GM12878 (cell line): ENCODE data around the gene PPP6R2. TPM values are rescaled to one million over a fixed set of nuclear protein-coding genes. Genes with fewer than 3 reads are reported as not detected.

Source experiments
- ATAC-seq: fragments of 200-7000 bp; cut with Tn5 transposase; 3 replicates; pipeline ENCODE4 v1.9.1; 2020; ENCODE audit warnings: mild to moderate bottlenecking, moderate library complexity
- BruUV-seq: library from RNA; stranded (reverse); fragments of 400-500 nt; replicated peaks from 2 replicates; lab custom pipeline; 2021; lab: Mats Ljungman, UMichigan
- CTCF ChIA-PET: fragments of 300-600 bp; sonication (Branson Sonifier 250); formaldehyde crosslinking; extraction: SDS; loops from one replicate; lab custom pipeline; 2021; ENCODE audit warnings: inconsistent platforms; lab: Yijun Ruan, JAX
- POLR2A ChIA-PET: fragments of 350-600 bp; formaldehyde crosslinking; extraction: SDS; loops from one replicate; lab custom pipeline; 2021; ENCODE audit warnings: inconsistent platforms; lab: Charles Lee
- RAD21 ChIA-PET: fragments of 300-600 bp; sonication (Branson Sonifier 250); formaldehyde crosslinking; loops from one replicate; lab custom pipeline; 2023; ENCODE audit warnings: antibody characterized with exemption; ENCODE audit not compliant: unreplicated experiment; lab: Charles Lee
- SMC1A ChIA-PET: fragments of 300-600 bp; sonication (Branson Sonifier 250); formaldehyde crosslinking; loops from one replicate; lab custom pipeline; 2023; ENCODE audit not compliant: unreplicated experiment, uncharacterized antibody; lab: Charles Lee
- DNase-seq: peaks from one replicate; pipeline ENCODE4 v3.0.0-alpha.2; 2011; ENCODE audit warnings: low read depth, low spot score
- FAIRE-seq: peaks from 3 replicates; lab custom pipeline; 2011; peaks lifted over from hg19 to GRCh38; lab: Jason Lieb, UNC
- H2AFZ ChIP-seq: 2 replicates; pipeline ENCODE4 v1.6.0; 2011; ENCODE audit warnings: low read depth, low read length, control low read depth; ENCODE audit not compliant: control insufficient read depth
- H3K27ac ChIP-seq: 2 replicates; pipeline ENCODE4 v1.5.1; 2011; ENCODE audit warnings: control low read depth; ENCODE audit not compliant: control insufficient read depth, insufficient read depth
- H3K27me3 ChIP-seq, 2 experiments: replicated peaks in 1 of 2; 2 replicates each; pipeline versions ENCODE4 v1.6.0 to v1.6.1; 2011; ENCODE audit warnings: low read length in 1 of 2; ENCODE audit not compliant: control insufficient read depth in 2 of 2, insufficient read depth in 2 of 2
- H3K36me3 ChIP-seq, 2 experiments: 2 replicates each; pipeline ENCODE4 v1.5.1; 2011; ENCODE audit warnings: low read length in 1 of 2; ENCODE audit not compliant: control insufficient read depth in 2 of 2, insufficient read depth in 2 of 2
- H3K4me1 ChIP-seq: 2 replicates; pipeline ENCODE4 v1.6.1; 2011; ENCODE audit warnings: mild to moderate bottlenecking, low read length, moderate library complexity, mixed read lengths; ENCODE audit not compliant: control insufficient read depth, insufficient read depth
- H3K4me2 ChIP-seq: 2 replicates; pipeline ENCODE4 v1.6.0; 2011; ENCODE audit warnings: control low read depth; ENCODE audit not compliant: control insufficient read depth, insufficient read depth
- H3K4me3 ChIP-seq: fragments of 200-600 bp; sonication (generic); 2 replicates; pipeline ENCODE4 v1.5.1; 2016
- H3K79me2 ChIP-seq: 2 replicates; pipeline ENCODE4 v1.6.0; 2011; ENCODE audit warnings: low read length; ENCODE audit not compliant: control insufficient read depth, insufficient read depth
- H3K9ac ChIP-seq: 2 replicates; pipeline ENCODE4 v1.8.0; 2011; ENCODE audit warnings: low read length, control low read depth, mixed read lengths; ENCODE audit not compliant: control insufficient read depth, insufficient read depth
- H3K9me3 ChIP-seq: replicated peaks from 3 replicates; pipeline ENCODE4 v1.5.1; 2011; ENCODE audit warnings: mild to moderate bottlenecking, low read length; ENCODE audit not compliant: control insufficient read depth, insufficient read depth
- H4K20me1 ChIP-seq: 2 replicates; pipeline ENCODE4 v1.6.0; 2011; ENCODE audit not compliant: control insufficient read depth, insufficient read depth
- GATAD2B ChIP-seq: fragments of 450-650 bp; conservative IDR thresholded peaks from 2 replicates; pipeline ENCODE4 v1.6.1; 2017; ENCODE audit warnings: low read depth, mild to moderate bottlenecking, moderate library complexity
- MTA2 ChIP-seq: fragments of 450-650 bp; IDR thresholded peaks from 2 replicates; pipeline ENCODE4 v1.6.1; 2016; ENCODE audit warnings: low read depth, mild to moderate bottlenecking, moderate library complexity
- NFIC ChIP-seq: IDR thresholded peaks from 2 replicates; pipeline ENCODE4 v1.6.1; 2012; ENCODE audit warnings: low read depth, mild to moderate bottlenecking, inconsistent platforms, low read length, moderate library complexity
- POU2F2 ChIP-seq: IDR thresholded peaks from 3 replicates; pipeline ENCODE4 v1.6.1; 2011; ENCODE audit warnings: low read depth, mild to moderate bottlenecking, low read length, borderline replicate concordance
- SP1 ChIP-seq: IDR thresholded peaks from one replicate; pipeline ENCODE4 v1.6.1; 2011; ENCODE audit warnings: low read depth, low read length
- SREBF1 ChIP-seq: IDR thresholded peaks from 2 replicates; pipeline ENCODE4 v1.6.1; 2012; ENCODE audit warnings: mild to moderate bottlenecking, low read length
- YY1 ChIP-seq: IDR thresholded peaks from 2 replicates; pipeline ENCODE4 v1.6.1; 2011; ENCODE audit warnings: low read depth, mild to moderate bottlenecking, low read length
- ZNF274 ChIP-seq: IDR thresholded peaks from one replicate; pipeline ENCODE4 v1.8.0; 2011; ENCODE audit not compliant: insufficient read length, insufficient read depth
- ZNF384 ChIP-seq: IDR thresholded peaks from 2 replicates; pipeline ENCODE4 v1.6.1; 2012; ENCODE audit warnings: low read depth, mild to moderate bottlenecking, low read length, improper control_type of control experiment, borderline replicate concordance
- WGBS: methylation state at CpG from one replicate; pipeline ENCODE4 v1.1.6; 2016; ENCODE audit warnings: low lambda C conversion rate; ENCODE audit not compliant: insufficient replicate concordance, insufficient coverage; ENCODE audit errors: missing lambda C conversion rate; 5-methylcytosine and 5-hydroxymethylcytosine counted together
- in situ Hi-C: fragments of 300-500 bp; cut with MboI; formaldehyde crosslinking; loops from 9 replicates; pipeline ENCODE4 v1.14.3; 2018; ENCODE audit warnings: mixed read lengths
- intact Hi-C: fragments of 100-400 bp; cut with micrococcal nuclease; formaldehyde crosslinking; loops from one replicate; pipeline ENCODE4 v1.14.2; 2022; ENCODE audit not compliant: unreplicated experiment
- polyA plus RNA-seq, 11 experiments: library from polyadenylated mRNA; depleted of rRNA in 4 of 11; unstranded in 6 of 11; stranded (reverse) in 5 of 11; fragments of >200 nt; fragmentation: Nextera tagmentation in 4 of 11; fragmentation: Illumina TruSeq in 1 of 11; extraction: Ambion mirVana in 4 of 11; extraction: Trizol in 1 of 11; gene quantifications; 1 replicate in 1 of 11; 2 replicates in 10 of 11; pipeline versions ENCODE4 v1.2.1 to v1.2.3, GENCODE V29; 2011 to 2016; ENCODE audit warnings: inconsistent platforms in 2 of 11, missing spikeins in 2 of 11, low read depth in 1 of 11
- total RNA-seq, 4 experiments: library from RNA; depleted of rRNA in 3 of 4; stranded (reverse); fragments of >200 nt in 3 of 4; fragmentation: Illumina TruSeq in 1 of 4; extraction: Trizol in 1 of 4; gene quantifications; 2 replicates each; pipeline versions ENCODE4 v1.2.1 to v1.2.3, GENCODE V29; 2013 to 2021
- TF ChIP-seq, protein P1 (sequence below): fragments of 450-650 bp; IDR thresholded peaks from 2 replicates; pipeline ENCODE4 v1.6.1; 2017; ENCODE audit warnings: low read depth, mild to moderate bottlenecking, moderate library complexity
- TF ChIP-seq, protein P2 (sequence below): fragments of 450-650 bp; formaldehyde crosslinking; IDR thresholded peaks from 2 replicates; pipeline ENCODE4 v1.4.0; 2020; ENCODE audit warnings: mild to moderate bottlenecking, moderate library complexity
- TF ChIP-seq, protein P3 (sequence below): fragments of 450-650 bp; IDR thresholded peaks from 2 replicates; pipeline ENCODE4 v1.6.1; 2017; ENCODE audit warnings: mild to moderate bottlenecking, moderate library complexity

The PPP6R2 gene
- total and polyA plus RNA-seq, 10 of the 15 experiments (the other 5 are each of a cell fraction or from before 2014, with no cell fraction given): 0.29 to 52.6 (median 25.4) TPM

DNA sequence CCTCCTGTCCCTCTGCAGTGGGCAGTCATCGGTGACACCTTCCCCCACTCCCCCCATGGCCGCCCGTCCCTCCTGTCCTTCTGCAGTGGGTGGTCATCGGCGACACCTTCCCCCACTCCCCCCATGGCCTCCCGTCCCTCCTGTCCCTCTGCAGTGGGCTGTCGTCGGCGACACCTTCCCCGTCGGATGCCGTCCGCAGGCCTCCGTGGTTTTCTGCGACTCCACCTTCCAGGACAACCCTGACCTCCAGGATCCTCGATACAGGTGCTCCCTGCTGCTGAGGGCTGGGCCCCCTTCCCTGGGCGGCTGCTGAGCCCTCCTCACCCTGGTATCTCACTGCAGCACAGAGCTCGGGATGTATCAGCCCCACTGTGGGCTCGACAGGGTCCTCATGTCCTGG is 145.8 kb downstream of the PPP6R2 start (continued):
- TF ChIP-seq, protein P1, sequence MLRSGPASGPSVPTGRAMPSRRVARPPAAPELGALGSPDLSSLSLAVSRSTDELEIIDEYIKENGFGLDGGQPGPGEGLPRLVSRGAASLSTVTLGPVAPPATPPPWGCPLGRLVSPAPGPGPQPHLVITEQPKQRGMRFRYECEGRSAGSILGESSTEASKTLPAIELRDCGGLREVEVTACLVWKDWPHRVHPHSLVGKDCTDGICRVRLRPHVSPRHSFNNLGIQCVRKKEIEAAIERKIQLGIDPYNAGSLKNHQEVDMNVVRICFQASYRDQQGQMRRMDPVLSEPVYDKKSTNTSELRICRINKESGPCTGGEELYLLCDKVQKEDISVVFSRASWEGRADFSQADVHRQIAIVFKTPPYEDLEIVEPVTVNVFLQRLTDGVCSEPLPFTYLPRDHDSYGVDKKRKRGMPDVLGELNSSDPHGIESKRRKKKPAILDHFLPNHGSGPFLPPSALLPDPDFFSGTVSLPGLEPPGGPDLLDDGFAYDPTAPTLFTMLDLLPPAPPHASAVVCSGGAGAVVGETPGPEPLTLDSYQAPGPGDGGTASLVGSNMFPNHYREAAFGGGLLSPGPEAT: no peak

DNA sequence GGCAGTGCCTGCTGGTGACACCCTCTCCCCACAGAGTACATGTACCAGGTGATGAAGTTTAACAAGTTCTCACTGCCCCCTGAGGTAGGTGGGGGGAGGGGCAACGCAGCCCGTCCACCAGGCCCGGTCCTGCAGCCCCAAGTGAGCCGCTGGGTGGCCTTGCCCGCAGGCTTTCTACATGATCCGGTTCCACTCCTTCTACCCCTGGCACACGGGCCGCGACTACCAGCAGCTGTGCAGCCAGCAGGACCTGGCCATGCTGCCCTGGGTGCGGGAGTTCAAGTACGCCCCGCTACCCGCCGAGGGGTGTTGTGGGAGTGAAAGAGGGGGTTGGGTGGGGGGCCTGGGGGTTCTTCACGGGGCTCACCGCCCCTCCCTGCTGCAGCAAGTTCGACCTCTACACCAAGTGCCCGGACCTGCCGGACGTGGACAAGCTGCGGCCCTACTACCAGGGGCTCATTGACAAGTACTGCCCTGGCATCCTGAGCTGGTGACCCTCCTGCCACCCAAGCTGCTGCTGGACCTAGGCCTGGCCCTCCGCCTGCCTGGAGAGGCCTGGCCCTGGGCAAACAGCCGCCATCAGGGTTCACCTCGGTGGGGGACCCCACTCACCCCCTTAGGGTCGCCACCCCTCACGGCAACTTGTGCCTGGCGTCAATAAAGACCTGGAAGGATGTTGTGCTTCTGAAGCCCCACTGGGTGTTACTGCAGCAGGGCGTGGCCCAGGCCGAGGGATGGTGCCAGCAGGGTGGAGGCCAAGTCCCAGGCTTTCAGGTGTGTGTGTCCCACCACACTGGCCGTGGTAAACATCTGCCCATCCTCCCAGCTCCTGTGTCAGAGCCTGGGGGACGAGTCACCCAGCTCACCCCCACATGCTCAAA is 146.5 kb downstream of the PPP6R2 start:
- peaks cover 5% of the 10 kb centered on the region for H3K4me1 ChIP-seq
- RAD21 ChIA-PET: interaction anchor here (0.6 kb wide), 1 partner anchor 165 kb away, joined by 3 read pairs; no protein-coding TSS in a partner anchor
- no peak for DNase-seq
- H3K9ac ChIP-seq: no peak overlapping the region
- no peaks in the 10 kb centered on the region for H3K9me3 ChIP-seq
- no peaks in the 10 kb centered on the region for H3K36me3 ChIP-seq
- FAIRE-seq: no peak
- H3K4me3 ChIP-seq: no peak overlapping the region
- no peak for ATAC-seq
- SMC1A ChIA-PET: no interaction called here
- intact Hi-C loops (no loop called here), in situ Hi-C loops (loop anchor here (10.0 kb wide), 1 partner anchor 235 kb away; the partner anchor contains the start of gene HDAC10)
- H3K4me2 ChIP-seq: no peak overlapping the region
- no peaks in the 10 kb centered on the region for H3K79me2 ChIP-seq
- H4K20me1 ChIP-seq: no peaks in the 10 kb centered on the region
- POLR2A ChIA-PET: no interaction called here
- H3K27me3 ChIP-seq: no peaks in the 10 kb centered on the region
- H3K27ac ChIP-seq: no peak overlapping the region
- CTCF ChIA-PET: no interaction called here
- BruUV-seq: no TSS peak
- H2AFZ ChIP-seq: no peak overlapping the region
- WGBS: 74% methylated on average over 20 of the region's 31 CpGs
- TF ChIP-seq GATAD2B (no peak), SP1 (no peak), ZNF384 (no peak), NFIC (no peak), POU2F2 (no peak), ZNF274 (no peak), MTA2 (no peak), SREBF1 (no peak), YY1 (no peak)
- TF ChIP-seq, protein P2, sequence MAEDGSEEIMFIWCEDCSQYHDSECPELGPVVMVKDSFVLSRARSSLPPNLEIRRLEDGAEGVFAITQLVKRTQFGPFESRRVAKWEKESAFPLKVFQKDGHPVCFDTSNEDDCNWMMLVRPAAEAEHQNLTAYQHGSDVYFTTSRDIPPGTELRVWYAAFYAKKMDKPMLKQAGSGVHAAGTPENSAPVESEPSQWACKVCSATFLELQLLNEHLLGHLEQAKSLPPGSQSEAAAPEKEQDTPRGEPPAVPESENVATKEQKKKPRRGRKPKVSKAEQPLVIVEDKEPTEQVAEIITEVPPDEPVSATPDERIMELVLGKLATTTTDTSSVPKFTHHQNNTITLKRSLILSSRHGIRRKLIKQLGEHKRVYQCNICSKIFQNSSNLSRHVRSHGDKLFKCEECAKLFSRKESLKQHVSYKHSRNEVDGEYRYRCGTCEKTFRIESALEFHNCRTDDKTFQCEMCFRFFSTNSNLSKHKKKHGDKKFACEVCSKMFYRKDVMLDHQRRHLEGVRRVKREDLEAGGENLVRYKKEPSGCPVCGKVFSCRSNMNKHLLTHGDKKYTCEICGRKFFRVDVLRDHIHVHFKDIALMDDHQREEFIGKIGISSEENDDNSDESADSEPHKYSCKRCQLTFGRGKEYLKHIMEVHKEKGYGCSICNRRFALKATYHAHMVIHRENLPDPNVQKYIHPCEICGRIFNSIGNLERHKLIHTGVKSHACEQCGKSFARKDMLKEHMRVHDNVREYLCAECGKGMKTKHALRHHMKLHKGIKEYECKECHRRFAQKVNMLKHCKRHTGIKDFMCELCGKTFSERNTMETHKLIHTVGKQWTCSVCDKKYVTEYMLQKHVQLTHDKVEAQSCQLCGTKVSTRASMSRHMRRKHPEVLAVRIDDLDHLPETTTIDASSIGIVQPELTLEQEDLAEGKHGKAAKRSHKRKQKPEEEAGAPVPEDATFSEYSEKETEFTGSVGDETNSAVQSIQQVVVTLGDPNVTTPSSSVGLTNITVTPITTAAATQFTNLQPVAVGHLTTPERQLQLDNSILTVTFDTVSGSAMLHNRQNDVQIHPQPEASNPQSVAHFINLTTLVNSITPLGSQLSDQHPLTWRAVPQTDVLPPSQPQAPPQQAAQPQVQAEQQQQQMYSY (CRISPR knock-in tag): no peak
- TF ChIP-seq, protein P3, sequence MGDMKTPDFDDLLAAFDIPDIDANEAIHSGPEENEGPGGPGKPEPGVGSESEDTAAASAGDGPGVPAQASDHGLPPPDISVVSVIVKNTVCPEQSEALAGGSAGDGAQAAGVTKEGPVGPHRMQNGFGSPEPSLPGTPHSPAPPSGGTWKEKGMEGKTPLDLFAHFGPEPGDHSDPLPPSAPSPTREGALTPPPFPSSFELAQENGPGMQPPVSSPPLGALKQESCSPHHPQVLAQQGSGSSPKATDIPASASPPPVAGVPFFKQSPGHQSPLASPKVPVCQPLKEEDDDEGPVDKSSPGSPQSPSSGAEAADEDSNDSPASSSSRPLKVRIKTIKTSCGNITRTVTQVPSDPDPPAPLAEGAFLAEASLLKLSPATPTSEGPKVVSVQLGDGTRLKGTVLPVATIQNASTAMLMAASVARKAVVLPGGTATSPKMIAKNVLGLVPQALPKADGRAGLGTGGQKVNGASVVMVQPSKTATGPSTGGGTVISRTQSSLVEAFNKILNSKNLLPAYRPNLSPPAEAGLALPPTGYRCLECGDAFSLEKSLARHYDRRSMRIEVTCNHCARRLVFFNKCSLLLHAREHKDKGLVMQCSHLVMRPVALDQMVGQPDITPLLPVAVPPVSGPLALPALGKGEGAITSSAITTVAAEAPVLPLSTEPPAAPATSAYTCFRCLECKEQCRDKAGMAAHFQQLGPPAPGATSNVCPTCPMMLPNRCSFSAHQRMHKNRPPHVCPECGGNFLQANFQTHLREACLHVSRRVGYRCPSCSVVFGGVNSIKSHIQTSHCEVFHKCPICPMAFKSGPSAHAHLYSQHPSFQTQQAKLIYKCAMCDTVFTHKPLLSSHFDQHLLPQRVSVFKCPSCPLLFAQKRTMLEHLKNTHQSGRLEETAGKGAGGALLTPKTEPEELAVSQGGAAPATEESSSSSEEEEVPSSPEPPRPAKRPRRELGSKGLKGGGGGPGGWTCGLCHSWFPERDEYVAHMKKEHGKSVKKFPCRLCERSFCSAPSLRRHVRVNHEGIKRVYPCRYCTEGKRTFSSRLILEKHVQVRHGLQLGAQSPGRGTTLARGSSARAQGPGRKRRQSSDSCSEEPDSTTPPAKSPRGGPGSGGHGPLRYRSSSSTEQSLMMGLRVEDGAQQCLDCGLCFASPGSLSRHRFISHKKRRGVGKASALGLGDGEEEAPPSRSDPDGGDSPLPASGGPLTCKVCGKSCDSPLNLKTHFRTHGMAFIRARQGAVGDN: no peak
